A549 (cell line): ENCODE measurements around the gene MAP7D1.

Experiments
- CHD2 ChIP-seq: fragments of 150-350 bp; IDR thresholded peaks from 2 replicates; pipeline ENCODE4 v1.6.1; 2014; ENCODE audit warnings: low read length; ENCODE audit not compliant: partially characterized antibody
- EP300 ChIP-seq, 2 experiments: fragments of >200 bp; sonication (Bioruptor Twin); formaldehyde crosslinking; IDR thresholded peaks; 2 replicates in 1 of 2; 3 replicates in 1 of 2; pipeline ENCODE4 v1.6.1; 2016 to 2017
- KDM5A ChIP-seq: fragments of 200-600 bp; sonication (generic); IDR thresholded peaks from 2 replicates; pipeline ENCODE4 v1.6.1; 2016; ENCODE audit warnings: antibody characterized with exemption, mild to moderate bottlenecking
- NR3C1 ChIP-seq: fragments of >200 bp; sonication (Bioruptor Twin); formaldehyde crosslinking; IDR thresholded peaks from 3 replicates; pipeline ENCODE4 v1.6.1; 2017
- POLR2A ChIP-seq: IDR thresholded peaks from 2 replicates; pipeline ENCODE4 v1.6.1; 2012; ENCODE audit warnings: mild to moderate bottlenecking, low read length
- RCOR1 ChIP-seq: fragments of 150-350 bp; IDR thresholded peaks from 2 replicates; pipeline ENCODE4 v1.6.1; 2014; ENCODE audit warnings: antibody characterized with exemption, low read length, low read depth
- RNF2 ChIP-seq: fragments of 200-600 bp; sonication (generic); IDR thresholded peaks from 2 replicates; pipeline ENCODE4 v1.6.1; 2016; ENCODE audit warnings: low read depth, mild to moderate bottlenecking, antibody characterized with exemption, moderate library complexity, borderline replicate concordance
- TP53 ChIP-seq: fragments of 250-450 bp; sonication (Bioruptor Pico); IDR thresholded peaks from 2 replicates; pipeline ENCODE4 v1.5.0; 2021; ENCODE audit warnings: mild to moderate bottlenecking, moderate library complexity
- TF ChIP-seq, protein P1 (sequence below): fragments of >200 bp; sonication (Bioruptor Twin); formaldehyde crosslinking; IDR thresholded peaks from 3 replicates; pipeline ENCODE4 v1.5.1; 2016
- TF ChIP-seq, protein P2 (sequence below): fragments of 150-350 bp; IDR thresholded peaks from 2 replicates; pipeline ENCODE4 v1.6.1; 2014; ENCODE audit warnings: low read depth, mild to moderate bottlenecking, low read length
- TF ChIP-seq, protein P3 (sequence below): IDR thresholded peaks from 2 replicates; pipeline ENCODE4 v1.6.1; 2012
- TF ChIP-seq, protein P4 (sequence below): IDR thresholded peaks from 2 replicates; pipeline ENCODE4 v1.6.1; 2012
- TF ChIP-seq, protein P5 (sequence below): fragments of 250-450 bp; sonication (Bioruptor Pico); IDR thresholded peaks from 2 replicates; pipeline ENCODE4 v1.5.0; 2021; ENCODE audit warnings: mild to moderate bottlenecking, moderate library complexity, borderline replicate concordance
- TF ChIP-seq, protein P6 (sequence below): fragments of >200 bp; sonication (Bioruptor Twin); formaldehyde crosslinking; IDR thresholded peaks from 3 replicates; pipeline ENCODE4 v1.6.1; 2016

DNA sequence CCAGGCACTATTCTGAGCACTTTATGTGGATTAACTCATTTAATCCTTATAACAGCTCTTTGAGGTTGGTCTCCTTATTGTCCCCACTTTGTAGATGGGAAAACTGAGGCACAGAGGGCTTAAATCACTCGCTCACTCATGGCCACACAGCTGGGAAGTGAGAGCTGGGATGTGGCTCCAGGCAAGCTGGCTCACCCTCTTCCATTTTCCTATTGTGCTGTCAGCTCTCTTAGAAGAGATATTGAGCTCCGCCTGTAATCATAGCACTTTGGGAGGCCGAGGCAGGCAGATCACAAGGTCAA, 27.1 kb upstream of the MAP7D1 start:
- TF ChIP-seq KDM5A, result no peak
- TF ChIP-seq, protein P1, sequence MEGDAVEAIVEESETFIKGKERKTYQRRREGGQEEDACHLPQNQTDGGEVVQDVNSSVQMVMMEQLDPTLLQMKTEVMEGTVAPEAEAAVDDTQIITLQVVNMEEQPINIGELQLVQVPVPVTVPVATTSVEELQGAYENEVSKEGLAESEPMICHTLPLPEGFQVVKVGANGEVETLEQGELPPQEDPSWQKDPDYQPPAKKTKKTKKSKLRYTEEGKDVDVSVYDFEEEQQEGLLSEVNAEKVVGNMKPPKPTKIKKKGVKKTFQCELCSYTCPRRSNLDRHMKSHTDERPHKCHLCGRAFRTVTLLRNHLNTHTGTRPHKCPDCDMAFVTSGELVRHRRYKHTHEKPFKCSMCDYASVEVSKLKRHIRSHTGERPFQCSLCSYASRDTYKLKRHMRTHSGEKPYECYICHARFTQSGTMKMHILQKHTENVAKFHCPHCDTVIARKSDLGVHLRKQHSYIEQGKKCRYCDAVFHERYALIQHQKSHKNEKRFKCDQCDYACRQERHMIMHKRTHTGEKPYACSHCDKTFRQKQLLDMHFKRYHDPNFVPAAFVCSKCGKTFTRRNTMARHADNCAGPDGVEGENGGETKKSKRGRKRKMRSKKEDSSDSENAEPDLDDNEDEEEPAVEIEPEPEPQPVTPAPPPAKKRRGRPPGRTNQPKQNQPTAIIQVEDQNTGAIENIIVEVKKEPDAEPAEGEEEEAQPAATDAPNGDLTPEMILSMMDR, result no peak
- TF ChIP-seq, protein P2, sequence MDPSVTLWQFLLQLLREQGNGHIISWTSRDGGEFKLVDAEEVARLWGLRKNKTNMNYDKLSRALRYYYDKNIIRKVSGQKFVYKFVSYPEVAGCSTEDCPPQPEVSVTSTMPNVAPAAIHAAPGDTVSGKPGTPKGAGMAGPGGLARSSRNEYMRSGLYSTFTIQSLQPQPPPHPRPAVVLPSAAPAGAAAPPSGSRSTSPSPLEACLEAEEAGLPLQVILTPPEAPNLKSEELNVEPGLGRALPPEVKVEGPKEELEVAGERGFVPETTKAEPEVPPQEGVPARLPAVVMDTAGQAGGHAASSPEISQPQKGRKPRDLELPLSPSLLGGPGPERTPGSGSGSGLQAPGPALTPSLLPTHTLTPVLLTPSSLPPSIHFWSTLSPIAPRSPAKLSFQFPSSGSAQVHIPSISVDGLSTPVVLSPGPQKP, result no peak
- no peak for TF ChIP-seq TP53 (CRISPR knock-in tag)
- TF ChIP-seq RNF2, result no peak
- TF ChIP-seq NR3C1, result no peak
- TF ChIP-seq EP300 (IDR thresholded peaks at IDR 0.05), result no peak
- no peak for TF ChIP-seq POLR2A
- TF ChIP-seq, protein P3, sequence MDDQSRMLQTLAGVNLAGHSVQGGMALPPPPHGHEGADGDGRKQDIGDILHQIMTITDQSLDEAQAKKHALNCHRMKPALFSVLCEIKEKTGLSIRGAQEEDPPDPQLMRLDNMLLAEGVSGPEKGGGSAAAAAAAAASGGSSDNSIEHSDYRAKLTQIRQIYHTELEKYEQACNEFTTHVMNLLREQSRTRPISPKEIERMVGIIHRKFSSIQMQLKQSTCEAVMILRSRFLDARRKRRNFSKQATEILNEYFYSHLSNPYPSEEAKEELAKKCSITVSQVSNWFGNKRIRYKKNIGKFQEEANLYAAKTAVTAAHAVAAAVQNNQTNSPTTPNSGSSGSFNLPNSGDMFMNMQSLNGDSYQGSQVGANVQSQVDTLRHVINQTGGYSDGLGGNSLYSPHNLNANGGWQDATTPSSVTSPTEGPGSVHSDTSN, result no peak
- TF ChIP-seq RCOR1, result no peak
- TF ChIP-seq, protein P4, sequence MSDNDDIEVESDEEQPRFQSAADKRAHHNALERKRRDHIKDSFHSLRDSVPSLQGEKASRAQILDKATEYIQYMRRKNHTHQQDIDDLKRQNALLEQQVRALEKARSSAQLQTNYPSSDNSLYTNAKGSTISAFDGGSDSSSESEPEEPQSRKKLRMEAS, result no peak
- no peak for TF ChIP-seq CHD2
- TF ChIP-seq, protein P5, sequence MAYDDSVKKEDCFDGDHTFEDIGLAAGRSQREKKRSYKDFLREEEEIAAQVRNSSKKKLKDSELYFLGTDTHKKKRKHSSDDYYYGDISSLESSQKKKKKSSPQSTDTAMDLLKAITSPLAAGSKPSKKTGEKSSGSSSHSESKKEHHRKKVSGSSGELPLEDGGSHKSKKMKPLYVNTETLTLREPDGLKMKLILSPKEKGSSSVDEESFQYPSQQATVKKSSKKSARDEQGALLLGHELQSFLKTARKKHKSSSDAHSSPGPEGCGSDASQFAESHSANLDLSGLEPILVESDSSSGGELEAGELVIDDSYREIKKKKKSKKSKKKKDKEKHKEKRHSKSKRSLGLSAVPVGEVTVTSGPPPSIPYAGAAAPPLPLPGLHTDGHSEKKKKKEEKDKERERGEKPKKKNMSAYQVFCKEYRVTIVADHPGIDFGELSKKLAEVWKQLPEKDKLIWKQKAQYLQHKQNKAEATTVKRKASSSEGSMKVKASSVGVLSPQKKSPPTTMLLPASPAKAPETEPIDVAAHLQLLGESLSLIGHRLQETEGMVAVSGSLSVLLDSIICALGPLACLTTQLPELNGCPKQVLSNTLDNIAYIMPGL (CRISPR knock-in tag), result no peak
- TF ChIP-seq, protein P6, sequence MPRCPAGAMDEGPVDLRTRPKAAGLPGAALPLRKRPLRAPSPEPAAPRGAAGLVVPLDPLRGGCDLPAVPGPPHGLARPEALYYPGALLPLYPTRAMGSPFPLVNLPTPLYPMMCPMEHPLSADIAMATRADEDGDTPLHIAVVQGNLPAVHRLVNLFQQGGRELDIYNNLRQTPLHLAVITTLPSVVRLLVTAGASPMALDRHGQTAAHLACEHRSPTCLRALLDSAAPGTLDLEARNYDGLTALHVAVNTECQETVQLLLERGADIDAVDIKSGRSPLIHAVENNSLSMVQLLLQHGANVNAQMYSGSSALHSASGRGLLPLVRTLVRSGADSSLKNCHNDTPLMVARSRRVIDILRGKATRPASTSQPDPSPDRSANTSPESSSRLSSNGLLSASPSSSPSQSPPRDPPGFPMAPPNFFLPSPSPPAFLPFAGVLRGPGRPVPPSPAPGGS, result no peak
